Erythroblast (primary cell): ENCODE measurements around the gene GJB2.

ENCODE experiments used
- GATA1 ChIP-seq: IDR thresholded peaks from 2 replicates; pipeline ENCODE4 v1.6.1; 2011; ENCODE audit warnings: low read depth, mild to moderate bottlenecking, control low read depth, low read length, moderate library complexity
- POLR2A ChIP-seq: IDR thresholded peaks from 2 replicates; pipeline ENCODE4 v1.6.1; 2011; ENCODE audit warnings: mild to moderate bottlenecking, low read length

GRCh38 chr13:20142023-20142926 is 50.5 kb downstream of the GJB2 start:
- no peak for TF ChIP-seq POLR2A
- TF ChIP-seq GATA1, result no peak
